ENCODE results near the gene NEK10.
"Not testable (repeated sequence)": the region's sequence is repeated elsewhere in the genome, so short reads cannot be mapped to it uniquely, and the experiment has no call there.

Gene NEK10

DNA sequence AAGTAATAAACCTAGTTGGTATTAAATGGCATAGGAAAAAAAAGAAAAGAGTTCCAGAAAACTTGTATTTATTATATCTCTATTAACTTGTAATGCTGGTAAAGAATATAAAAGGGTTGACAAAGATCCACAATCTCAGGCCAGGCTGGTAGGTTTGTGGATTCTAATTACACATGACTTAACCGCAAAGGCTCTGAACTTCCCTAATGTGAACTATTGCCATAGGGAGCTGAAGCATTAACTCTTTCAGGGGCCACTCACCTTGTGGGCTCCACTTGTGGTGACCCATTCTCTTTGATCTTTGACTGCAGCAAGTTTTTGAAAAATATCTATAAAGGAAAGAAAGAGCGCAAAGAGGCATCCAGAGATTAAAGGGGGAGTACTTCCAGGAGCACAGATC is 58.5 kb downstream of the NEK10 start:
- no peak for DNase-seq

DNA sequence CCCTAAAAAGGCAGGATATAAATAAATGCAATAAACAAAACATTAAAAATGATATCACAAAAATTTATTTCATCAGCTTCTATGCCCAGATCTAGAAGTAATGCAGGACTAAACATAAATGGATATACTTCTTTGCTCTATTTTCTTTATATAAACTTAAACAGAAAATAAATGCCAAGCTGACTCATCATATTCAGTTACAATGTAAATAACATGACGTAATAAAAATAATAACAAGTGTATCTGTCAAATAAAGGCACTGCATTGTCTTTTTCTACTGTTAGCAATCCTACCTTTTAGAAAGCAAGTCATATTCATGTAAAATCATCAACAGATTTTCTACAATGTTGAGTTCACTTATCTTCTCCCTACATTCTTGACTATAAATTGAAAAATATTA is 61.6 kb downstream of the NEK10 start:
- DNase-seq: no peak

DNA sequence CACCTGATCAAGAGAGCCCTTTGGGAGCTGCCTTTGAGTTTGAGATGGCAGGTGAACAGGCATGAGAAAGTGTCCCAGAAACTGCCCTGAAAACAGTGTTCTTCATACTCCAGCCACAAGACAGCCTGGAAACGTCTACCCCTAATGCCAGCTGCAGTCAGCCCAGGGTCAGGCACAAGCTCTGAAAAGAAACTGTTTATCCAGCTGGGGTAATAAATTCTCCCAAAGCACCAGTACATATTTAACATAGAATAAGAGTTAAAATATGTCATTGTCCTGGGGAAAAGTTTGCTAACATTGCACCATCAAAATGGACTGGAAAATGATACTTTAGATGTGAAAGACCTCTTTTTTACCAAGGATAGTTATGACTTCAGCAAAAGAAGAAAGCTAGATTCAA is 66.3 kb downstream of the NEK10 start:
- no peak for DNase-seq

DNA sequence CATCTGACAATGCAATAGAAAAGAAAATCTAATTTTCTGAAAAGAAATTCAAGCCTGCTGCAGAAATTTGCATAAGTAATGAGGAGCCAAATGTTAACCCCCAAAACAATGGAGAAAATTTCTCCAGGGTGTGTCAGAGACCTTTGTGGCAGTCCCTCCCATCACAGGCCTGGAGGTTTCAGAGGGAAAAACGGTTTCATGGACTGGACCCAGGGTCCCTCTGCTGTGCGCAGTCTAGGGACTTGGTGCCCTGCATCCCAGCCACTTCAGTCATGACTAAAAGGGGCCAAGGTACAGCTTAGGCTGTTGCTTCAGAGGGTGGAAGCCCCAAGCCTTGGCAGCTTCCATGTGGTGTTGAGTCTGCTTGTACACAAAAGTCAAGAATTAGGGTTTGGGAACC is 70.2 kb downstream of the NEK10 start:
- DNase-seq: not testable (repeated sequence)

DNA sequence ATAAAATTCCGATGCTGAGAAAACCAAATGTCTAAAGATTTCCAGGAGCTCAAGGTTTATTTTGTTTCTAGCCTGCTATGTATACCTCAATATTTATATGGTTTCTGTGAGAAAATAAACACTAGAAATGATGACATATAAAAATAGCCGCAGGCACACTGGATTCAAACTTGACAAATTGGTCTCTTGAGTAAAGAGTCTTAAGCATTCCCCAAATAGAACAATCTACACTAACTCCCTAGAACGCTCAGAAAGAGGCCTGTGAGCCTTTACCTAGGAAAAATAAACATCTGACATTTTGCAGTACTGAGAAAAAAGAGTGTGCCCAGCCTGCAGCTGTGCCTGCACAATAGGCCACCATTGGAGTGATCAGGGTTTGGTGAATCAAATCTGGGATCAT is 75.2 kb downstream of the NEK10 start:
- DNase-seq: no peak

DNA sequence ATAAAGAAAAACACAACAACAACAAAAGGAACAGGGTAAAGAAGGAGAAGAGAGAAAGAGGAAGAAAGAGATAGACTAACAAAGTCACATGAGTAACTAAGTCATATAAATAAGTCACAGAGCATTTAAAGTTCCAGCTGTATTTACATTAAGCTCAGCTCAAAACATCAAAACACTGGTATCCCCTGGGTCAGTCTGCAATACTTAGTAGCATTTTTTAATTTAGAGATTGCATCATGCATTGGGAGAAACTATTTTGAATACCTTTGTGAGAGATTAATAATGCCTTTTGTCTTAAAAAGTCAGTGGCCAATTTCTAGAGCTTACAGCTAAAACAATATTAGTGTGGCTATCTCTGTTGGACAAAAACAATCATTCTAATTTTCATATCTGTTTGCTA is 78.4 kb downstream of the NEK10 start:
- DNase-seq: no peak

DNA sequence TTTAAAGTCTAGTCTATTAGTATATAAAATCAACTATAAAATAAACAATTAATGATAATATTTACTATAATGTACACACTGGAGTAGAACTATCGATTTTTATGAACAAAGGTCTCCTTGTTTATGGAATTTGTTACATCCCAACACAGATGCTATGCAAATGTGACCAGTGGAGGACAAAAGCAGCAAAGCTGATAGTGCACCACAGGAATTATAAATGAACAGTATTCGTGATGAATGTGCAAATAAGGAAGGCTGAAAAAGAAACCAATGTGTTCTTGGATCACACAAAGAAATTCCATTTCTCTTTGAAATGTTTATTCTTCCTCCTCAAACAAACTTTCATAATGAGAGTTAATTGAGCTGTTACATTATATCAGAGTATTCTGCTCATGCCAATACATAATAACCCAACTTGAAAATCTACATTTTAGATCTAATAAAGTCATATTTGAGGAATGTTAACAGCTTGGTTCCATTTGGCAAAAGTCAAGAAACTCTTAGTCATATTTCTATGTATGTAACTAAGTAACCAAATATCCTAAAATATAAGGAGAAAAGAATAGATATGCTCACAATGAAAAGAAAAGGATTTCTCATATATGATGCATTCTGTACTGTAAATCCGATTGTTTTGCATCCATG is 79.3 kb downstream of the NEK10 start:
- DNase-seq: no peak

DNA sequence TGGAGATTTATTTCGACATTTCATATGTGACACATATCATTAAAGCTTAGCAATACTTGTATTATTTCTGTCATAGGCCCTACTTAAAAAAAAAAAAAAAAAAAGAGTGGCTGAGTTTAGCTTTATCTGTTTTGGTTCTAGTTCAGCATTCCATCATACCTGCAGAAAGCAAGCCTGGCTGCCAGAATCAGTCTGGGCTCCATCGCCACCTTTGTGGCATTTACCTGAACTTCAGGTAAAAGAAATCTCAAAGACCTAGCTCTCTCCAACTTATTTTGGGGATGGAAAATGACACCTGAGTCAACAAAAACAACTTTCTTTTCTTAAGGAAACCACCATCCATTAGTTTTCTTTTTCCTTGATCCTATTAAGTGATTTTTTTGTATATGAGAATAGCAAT is 82.1 kb downstream of the NEK10 start:
- DNase-seq: no peak

DNA sequence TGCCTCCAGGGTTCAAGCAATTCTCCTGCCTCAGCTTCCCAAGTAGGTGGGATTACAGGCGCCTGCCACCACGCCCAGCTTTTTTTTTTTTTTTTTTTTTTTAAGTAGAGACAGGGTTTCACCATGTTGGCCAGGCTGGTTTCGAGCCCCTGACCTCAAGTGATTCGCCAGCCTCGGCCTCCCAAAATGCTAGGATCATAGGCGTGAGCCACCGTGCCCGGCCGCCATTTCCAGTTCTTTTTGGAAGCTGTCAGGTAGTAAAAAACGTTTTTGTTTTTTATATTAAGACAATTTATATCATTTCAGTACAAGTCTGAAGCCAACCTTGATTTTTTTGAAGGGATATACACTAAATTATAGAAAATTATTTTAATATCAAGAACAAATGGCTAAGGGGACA is 82.7 kb downstream of the NEK10 start:
- DNase-seq: not testable (repeated sequence)

DNA sequence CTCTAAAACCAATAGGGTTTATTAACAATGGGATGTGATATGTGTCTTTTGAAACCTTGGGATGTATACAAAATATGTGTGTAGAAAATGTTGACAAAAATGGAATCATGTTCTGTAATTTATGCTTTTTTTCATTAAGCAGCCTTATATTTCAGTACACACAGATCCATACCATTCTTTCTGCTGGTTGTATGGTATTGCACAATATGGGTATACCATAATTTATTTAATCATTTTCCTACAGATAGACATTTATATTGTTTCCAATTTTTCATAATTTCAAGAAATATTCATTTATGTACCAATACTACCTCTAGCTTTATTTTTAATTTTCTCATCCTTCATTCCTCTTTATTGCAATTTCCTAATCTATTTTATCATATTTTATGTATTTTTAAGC is 83.5 kb downstream of the NEK10 start:
- DNase-seq: no peak

DNA sequence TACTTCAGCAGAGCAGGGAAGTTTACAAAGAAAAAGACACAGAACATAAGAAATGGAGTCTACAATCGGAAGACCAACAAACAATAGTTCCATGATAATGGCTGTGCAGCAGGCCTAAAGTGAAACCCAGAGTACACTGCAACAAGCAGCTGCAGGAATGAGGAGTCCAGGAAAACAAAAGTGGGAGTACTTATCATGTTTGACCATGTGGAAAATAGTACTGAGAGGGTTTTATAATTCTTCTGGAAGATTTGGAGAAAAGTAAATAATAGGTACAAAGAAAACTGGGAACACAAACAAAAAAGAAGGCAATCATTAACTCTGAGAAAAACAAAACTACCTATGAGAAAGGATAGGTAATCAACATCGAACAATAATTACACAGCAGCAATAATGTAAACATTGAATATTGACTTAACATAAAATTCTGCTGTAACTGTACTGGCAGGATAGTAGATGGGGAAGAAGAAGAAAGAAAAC is 87.5 kb downstream of the NEK10 start:
- no peak for DNase-seq

DNA sequence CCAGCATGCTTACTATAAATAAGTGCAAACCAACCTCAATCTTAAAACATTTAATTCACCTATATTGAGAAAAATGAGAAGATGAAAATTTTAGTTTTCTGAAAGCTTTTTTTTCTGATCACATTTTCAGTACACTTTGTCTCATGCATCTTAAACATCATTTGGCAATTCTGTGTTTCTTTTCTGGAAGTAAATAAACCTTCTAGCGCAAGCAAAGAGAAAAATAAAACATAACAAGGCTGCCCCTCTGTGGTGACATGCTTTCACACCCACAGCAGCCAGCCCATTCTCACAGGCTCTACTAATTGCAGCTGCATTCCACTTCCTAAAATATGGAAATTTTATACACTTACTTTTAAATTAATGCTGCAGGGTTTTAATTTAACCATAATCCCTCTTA is 90.1 kb downstream of the NEK10 start:
- no peak for DNase-seq

DNA sequence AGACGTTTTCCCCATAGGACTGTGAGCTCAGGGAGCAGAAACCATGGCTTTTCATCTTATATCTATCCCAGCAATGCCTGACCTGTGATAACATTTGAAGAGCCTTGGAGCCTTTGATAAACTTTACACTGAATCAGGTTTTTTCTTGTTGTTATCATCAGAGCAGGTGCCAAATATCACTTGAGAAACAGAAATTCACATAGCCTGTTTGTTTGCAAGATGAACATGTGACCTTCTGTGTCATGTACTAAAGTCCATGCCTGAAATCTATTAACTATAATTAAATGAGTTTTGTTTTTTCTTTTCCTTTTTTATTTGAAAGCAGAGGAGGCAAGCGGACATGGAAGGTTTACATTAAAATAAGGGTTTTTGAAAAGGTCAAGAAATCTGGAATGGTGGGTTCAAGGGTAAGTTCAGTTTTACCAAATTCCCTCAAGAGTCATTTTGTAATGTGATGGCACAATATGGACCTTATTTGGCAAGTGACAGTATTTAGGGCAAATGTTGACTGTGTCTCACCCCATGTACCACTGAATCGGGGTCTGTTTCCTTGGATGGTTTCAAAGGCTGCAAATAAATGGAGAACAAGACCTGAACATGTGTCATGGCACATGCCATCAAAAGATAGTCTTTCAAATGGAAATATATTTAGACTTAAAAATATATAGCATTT is 90.7 kb downstream of the NEK10 start:
- DNase-seq: no peak

DNA sequence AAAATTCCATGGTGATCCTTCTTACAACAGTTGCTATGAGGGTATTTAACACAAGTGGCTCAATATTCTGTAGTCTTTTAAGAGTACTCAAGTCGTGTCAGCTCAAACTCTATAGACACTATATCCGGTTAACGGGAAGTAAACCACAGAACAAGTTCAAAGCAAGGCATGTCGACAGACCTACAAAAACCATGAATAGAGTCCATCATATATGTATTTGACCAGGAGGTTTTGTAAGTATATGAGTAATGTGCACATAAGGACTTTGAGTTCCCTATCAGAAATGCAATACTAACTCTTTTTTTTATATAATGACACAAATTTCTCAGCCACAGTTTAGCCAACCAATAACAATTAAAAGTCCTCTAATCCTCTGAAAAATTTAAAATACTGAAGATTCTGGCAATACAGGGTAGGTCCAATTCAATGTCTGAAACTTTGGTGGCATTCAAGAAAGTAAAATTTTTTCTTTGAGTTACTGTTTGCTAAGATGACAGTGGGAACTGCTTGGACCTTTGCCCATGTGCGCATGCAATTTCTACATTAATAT is 93.7 kb downstream of the NEK10 start:
- no peak for DNase-seq

DNA sequence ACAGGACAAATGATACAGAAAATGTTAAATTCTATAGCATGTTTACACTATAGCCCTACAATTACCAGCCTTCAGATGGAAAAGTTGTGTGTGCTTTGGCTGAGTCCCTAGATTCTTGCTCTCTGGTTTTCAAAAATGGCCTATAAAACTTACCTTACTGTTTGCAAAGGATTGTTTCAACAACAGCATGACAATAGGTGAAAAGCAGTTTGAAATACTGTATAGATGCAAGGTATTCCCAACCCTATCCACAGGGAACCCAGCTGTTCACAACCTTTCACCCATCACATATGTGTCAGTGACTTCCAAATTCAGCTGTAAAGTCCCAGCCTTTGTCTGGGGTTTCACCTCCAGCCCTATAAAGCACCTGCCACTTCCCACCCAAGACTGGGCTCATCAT is 97.3 kb downstream of the NEK10 start:
- DNase-seq: no peak

DNA sequence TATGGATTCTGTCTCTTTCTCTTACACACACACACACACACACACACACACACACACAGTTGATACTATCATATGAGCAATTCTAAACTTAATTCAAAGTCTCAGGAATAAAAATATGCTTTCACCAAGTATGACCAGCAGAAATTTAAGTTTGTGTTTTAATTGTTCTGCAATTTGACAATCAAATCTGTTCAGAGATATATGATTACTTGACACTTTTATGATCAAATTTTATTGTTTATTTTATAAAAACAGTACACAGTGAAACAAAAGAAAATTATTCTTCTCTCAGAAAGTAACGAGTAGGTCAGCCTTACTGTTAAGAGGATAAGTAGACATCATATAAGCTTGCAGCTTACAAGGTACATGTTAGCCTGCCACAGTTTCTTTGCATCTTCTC is 114.3 kb downstream of the NEK10 start:
- DNase-seq: no peak

DNA sequence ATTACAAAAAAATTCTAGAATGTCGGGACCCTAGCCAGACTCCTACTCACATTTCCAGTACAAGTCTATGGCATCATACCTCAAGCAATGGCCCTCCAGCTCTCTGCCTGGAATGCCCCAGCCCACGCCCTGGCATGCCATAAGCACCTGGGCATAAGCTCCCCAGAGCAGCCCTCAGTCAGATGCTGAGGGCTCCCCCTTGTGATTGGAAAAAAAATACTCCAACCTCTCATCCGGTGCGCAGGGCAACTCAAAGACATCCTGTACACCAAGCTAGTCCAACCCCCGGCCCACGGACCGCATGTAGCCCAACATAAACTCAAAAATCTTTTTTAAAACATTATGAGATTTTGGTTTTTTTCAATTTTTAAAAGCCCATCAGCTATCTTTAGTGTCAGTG is 115.4 kb downstream of the NEK10 start:
- no peak for DNase-seq

DNA sequence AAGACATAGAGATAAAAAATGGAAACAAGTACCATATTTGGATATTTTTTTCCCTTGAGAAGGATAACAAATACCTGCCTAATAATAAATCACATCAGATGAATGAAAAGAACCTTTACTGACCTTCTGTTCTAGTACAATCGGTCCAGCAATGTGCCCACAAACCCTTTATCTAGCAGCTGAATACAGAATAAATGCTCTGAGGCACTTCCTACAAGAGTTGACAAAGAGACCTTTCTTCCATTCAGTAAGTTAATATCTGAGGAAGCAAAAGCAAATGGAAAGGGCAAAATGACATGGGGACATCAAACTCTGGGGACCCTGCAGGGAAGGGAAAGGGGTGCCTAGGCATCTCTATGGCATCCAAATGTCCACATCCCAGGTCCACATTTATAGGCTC is 115.8 kb downstream of the NEK10 start:
- DNase-seq: no peak

DNA sequence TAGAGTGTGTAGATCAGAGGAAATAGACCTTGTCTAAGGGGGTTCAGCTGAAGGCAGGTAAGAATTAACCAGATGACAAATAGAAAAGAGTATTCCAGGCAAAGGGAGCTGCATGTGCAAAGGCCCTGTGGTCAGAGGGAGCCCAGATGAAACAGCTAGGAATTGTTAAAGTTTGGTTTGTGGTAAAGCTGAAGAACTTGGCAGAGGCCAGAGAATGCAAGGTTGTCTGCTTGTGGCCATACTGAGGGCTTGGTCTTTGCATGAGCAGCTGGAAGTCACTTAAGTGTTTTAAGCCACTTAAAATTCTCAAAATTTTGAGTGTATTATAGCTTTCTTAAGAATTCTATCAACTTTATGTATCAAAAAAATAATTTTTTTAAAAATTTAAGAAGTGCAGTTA is 116.5 kb downstream of the NEK10 start:
- no peak for DNase-seq

DNA sequence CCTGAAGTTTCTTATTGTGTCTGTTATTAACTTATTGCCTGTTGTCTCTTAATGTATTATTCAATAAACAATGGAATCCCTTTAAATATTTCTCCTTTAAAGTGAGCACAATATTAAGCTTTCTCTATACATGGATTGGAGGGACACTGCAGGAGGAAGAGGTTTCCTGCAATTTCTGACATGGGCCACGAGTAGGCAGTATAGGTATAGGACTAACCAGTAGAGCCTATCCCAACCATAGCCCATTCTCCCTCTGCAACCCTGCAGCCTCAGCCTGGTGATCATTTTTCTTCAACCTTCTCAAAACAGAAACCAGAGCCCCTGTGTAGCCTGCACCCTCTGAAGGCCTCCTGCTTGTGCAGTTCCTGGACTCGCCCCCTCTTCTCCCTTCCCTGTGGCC is 124.8 kb downstream of the NEK10 start:
- DNase-seq: no peak

DNA sequence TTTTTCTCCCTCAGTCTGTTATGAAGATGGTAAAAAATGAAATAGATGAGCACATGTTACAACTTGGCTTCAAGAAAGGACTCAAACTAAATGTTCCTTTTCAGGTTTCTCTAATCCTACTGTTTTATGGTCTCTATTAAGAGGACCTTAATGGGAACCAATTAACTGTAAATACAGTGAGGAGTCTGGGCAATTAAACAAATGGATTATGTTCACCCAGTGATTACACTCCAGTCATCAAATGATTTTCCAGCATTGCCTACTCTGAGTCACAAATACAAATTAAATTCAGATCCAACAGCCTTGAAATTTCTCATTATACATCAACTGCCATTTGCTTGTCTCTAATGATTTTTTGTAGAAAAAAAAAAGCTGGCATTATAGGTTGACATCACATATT is 129.2 kb downstream of the NEK10 start:
- no peak for DNase-seq

DNA sequence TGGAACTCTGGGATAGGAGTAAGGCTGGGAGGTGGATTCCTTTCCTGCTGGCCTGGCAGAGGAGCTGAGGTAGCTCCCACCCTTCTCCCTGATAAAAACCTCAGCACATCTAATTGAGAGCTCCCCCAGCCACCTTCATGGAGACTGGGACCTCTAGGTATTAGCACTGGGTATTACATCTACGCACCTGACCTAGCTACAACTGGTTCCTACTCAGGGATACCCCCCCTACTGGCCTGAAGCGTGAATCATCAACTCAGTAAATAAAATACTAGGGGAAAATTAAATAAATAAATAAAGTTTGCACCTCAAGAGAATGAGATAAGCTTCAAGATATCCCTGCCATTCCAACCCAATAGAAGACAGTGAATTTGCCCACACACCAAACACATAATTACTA is 140.4 kb downstream of the NEK10 start:
- no peak for DNase-seq

DNA sequence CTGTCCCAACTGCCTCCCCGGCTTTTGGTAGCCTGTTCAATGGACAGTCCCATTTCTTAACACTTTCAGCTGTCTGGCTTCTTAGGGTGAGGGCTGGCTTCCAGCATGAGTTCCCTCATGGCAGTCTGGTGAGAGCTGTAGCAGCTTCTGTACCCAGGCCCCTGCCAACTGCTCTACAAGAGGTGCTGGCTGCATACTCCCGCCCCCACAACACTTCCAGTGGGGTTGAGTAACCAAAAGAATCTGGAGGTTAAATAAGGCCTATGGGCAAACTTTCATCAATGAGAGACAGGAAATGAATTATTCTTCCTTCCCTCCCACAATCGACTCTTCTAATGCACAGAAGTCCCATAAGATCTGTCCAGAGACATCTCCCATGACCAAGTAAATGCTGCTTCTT is 145.0 kb downstream of the NEK10 start:
- DNase-seq: no peak

DNA sequence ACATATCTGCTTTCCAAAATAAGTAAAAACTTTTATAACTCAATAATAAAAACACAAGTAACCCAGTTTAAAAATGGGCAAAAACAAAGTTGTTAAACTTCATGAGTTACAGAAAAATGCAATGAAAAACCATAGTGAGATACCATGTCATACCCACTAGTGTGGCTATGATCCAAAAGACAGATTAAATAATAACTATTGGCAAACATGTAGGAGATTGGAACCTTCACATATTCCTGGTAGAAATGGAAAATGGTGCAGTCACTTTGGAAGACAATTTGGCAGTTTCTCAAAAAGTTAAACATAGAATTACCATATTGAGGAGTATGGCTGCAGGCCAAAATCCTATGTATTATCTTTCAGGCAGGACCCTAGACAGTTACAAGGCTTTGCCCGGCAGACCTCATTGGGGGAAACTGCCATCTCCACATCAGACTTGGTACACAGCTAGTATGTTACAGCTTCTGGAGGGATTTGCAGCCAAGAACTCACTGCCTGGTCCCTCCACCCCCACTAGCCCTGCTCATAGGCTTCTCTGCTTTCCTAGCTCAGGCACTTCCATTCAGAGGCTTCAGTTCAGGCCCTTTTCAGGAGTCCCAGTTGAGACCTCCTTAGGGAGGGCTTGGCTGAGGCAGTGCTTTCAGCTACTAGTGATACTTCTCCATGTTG is 147.8 kb downstream of the NEK10 start:
- DNase-seq: no peak

Measured in activated naive CD4-positive, alpha-beta T cell treated with anti-CD3 and anti-CD28 coated beads, Interleukin-2, amount 50 U/mL, for 16 hours (primary cell).